Measurements from ENCODE around the gene TOMM7.

TOMM7 gene

GRCh38 chr7:22771194-22771871, 51.3 kb downstream of the TOMM7 start:
- DNase-seq (ENCODE audit: low read depth, low spot score) = no peak
- no peak overlapping the region for H3K27ac ChIP-seq (ENCODE audit: low read length)
- no peak overlapping the region for H3K4me3 ChIP-seq (ENCODE audit: low read length)
- H3K4me1 ChIP-seq (ENCODE audit: control insufficient read depth, insufficient read depth, low read length) = no peaks in the 10 kb centered on the region
- H3K36me3 ChIP-seq (ENCODE audit: control insufficient read depth, insufficient read depth, low read length) = no peaks in the 10 kb centered on the region
- WGBS (ENCODE audit: insufficient coverage, insufficient read length) = no CpG with 5 or more reads among the region's 1 CpG
- no peaks in the 10 kb centered on the region for H3K27me3 ChIP-seq (ENCODE audit: control insufficient read depth, insufficient read depth, low read length)
- H3K9me3 ChIP-seq (ENCODE audit: control insufficient read depth, insufficient read depth, low read length) = no peaks in the 10 kb centered on the region

DNA sequence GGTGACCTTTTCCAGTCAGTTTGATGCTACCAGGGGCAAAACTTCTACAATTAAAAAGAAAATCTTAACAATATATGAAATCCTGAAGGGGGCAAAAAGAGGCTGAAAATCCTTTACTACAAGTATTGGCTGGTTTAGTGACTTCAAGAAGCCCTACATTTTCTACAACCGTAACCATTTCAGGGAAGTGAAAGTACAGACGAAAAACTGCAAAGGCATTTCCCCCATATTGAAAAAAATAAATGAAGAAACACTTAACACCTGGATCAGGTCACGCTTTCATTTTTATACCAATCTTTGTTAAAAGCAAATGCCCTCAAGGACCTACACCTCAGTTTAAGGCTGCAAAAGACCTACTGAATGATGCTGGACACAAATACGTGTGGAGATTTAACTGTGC, 57.0 kb downstream of the TOMM7 start:
- WGBS (ENCODE audit: insufficient coverage, insufficient read length) = no CpG with 5 or more reads among the region's 4 CpGs
- H3K4me3 ChIP-seq (ENCODE audit: low read length) = no peak overlapping the region
- no peak overlapping the region for H3K27ac ChIP-seq (ENCODE audit: low read length)
- H3K9me3 ChIP-seq (ENCODE audit: control insufficient read depth, insufficient read depth, low read length) = no peaks in the 10 kb centered on the region
- H3K4me1 ChIP-seq (ENCODE audit: control insufficient read depth, insufficient read depth, low read length) = no peaks in the 10 kb centered on the region
- DNase-seq (ENCODE audit: low read depth, low spot score) = no peak
- no peaks in the 10 kb centered on the region for H3K36me3 ChIP-seq (ENCODE audit: control insufficient read depth, insufficient read depth, low read length)
- no peaks in the 10 kb centered on the region for H3K27me3 ChIP-seq (ENCODE audit: control insufficient read depth, insufficient read depth, low read length)
